H1 (cell line): ENCODE results near the gene TRIM56. TPM values are rescaled to one million over a fixed set of nuclear protein-coding genes. Genes with fewer than 3 reads are reported as not detected.

Source experiments
- ATF2 ChIP-seq: IDR thresholded peaks from 2 replicates; pipeline ENCODE4 v1.6.1; 2012; ENCODE audit warnings: low read length, inconsistent platforms
- E2F6 ChIP-seq: IDR thresholded peaks from 2 replicates; pipeline ENCODE4 v1.6.1; 2012; ENCODE audit warnings: inconsistent platforms
- FOSL1 ChIP-seq: IDR thresholded peaks from 2 replicates; pipeline ENCODE4 v1.6.1; 2011; ENCODE audit warnings: mild to moderate bottlenecking, low read depth, low read length, moderate library complexity; ENCODE audit not compliant: insufficient read depth
- NRF1 ChIP-seq: IDR thresholded peaks from 2 replicates; pipeline ENCODE4 v1.6.1; 2011; ENCODE audit warnings: mild to moderate bottlenecking, low read depth, low read length, improper control_type of control experiment
- SIRT6 ChIP-seq: IDR thresholded peaks from one replicate; pipeline ENCODE4 v1.7.1; 2012; ENCODE audit warnings: low read length, inconsistent platforms
- SP1 ChIP-seq: IDR thresholded peaks from 2 replicates; pipeline ENCODE4 v1.6.1; 2011; ENCODE audit warnings: low read depth, low read length
- TBP ChIP-seq: IDR thresholded peaks from 2 replicates; pipeline ENCODE4 v1.6.1; 2011; ENCODE audit warnings: low read depth, low read length, improper control_type of control experiment
- polyA plus RNA-seq, 7 experiments: library from polyadenylated mRNA; depleted of rRNA in 3 of 7; stranded (reverse) in 5 of 7; unstranded in 2 of 7; fragments of >200 nt in 5 of 7; fragments of 200-250 nt in 2 of 7; gene quantifications; 1 replicate in 5 of 7; 2 replicates in 1 of 7; 4 replicates in 1 of 7; pipeline versions ENCODE4 v1.2.1 to v1.2.3, GENCODE V29; 2011 to 2013; ENCODE audit warnings: missing spikeins in 2 of 7, mixed read lengths in 2 of 7
- total RNA-seq: library from RNA; stranded (reverse); fragmentation: NEBNext Ultra II Directional; extraction: Animal tissue kit (Norgen Biotek cat#: 25700); gene quantifications from 2 replicates; pipeline ENCODE4 v1.2.1, GENCODE V29; 2021

TRIM56 gene
- total and polyA plus RNA-seq, 2 of the 8 experiments (the other 6 are each of a cell fraction or from before 2014, with no cell fraction given): 2.0 to 17.5 TPM

DNA sequence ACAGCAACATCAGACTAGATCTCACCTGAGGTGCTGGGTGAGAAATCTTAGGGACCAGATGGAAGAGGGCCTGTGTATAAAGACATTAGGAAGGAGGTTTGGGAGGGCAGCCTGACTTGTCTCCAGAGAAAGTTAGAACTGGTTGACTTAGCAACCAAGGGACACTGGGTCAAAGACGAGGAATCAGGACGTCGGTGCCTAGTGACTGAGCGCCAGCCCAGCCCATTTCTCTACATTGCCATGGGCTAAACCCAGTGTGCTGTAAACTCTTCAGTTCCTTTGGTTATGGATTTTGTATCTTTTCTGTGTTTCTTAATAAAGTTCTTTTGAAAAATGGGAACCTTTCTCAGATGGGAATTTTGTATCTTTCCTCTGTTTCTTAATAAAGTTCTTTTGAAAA lies 12.3 kb downstream of the TRIM56 start (continued):
- TF ChIP-seq ATF2 (no peak), E2F6 (no peak), SIRT6 (no peak), FOSL1 (no peak), SP1 (no peak), TBP (no peak), NRF1 (no peak)
